DMS114 treated with DMSO at 0.1 percent for 48 hours (cell line): Measurements from ENCODE around the gene TAF1.
"Not testable (repeated sequence)": the region's sequence is repeated elsewhere in the genome, so short reads cannot be mapped to it uniquely, and the experiment has no call there.

ENCODE experiments used
- DNase-seq: peaks from one replicate; lab custom pipeline; 2025; ENCODE audit not compliant: unreplicated experiment; lab: John Stamatoyannopoulos, UW

The TAF1 gene

GRCh38 chrX:71420686-71421085, 54.5 kb downstream of the TAF1 start:
- DNase-seq, result no peak

GRCh38 chrX:71432733-71433132, 66.6 kb downstream of the TAF1 start:
- DNase-seq, result no peak

GRCh38 chrX:71438750-71439149, 72.6 kb downstream of the TAF1 start:
- DNase-seq, result no peak

GRCh38 chrX:71439420-71439819, 73.3 kb downstream of the TAF1 start:
- DNase-seq, result no peak

GRCh38 chrX:71439896-71440295, 73.7 kb downstream of the TAF1 start:
- no peak for DNase-seq

- no peak for DNase-seq
Measured at GRCh38 chrX:71440401-71440800, 74.2 kb downstream of the TAF1 start.

- not testable (repeated sequence) for DNase-seq
Measured at GRCh38 chrX:71441809-71442208, 75.7 kb downstream of the TAF1 start.

GRCh38 chrX:71450433-71451106, 84.4 kb downstream of the TAF1 start:
- no peak for DNase-seq

- not testable (repeated sequence) for DNase-seq
Measured at GRCh38 chrX:71451518-71451917, 85.4 kb downstream of the TAF1 start.

GRCh38 chrX:71453056-71453455, 86.9 kb downstream of the TAF1 start:
- no peak for DNase-seq

GRCh38 chrX:71454222-71454621, 88.1 kb downstream of the TAF1 start:
- DNase-seq, result no peak

- no peak for DNase-seq
Measured at GRCh38 chrX:71458866-71459265, 92.7 kb downstream of the TAF1 start.

- no peak for DNase-seq
Measured at GRCh38 chrX:71464968-71465367, 98.8 kb downstream of the TAF1 start.

- DNase-seq, result no peak
Measured at GRCh38 chrX:71466979-71467523, 100.9 kb downstream of the TAF1 start.

- DNase-seq, result no peak
Measured at GRCh38 chrX:71475785-71476540, 109.8 kb downstream of the TAF1 start.

- DNase-seq, result no peak
Measured at GRCh38 chrX:71482228-71482958, 116.2 kb downstream of the TAF1 start.

GRCh38 chrX:71487814-71488213, 121.7 kb downstream of the TAF1 start:
- no peak for DNase-seq

- DNase-seq, result no peak
Measured at GRCh38 chrX:71489540-71489939, 123.4 kb downstream of the TAF1 start.

- DNase-seq, result peak; percentile 32
Measured at GRCh38 chrX:71492231-71493065, 126.3 kb downstream of the TAF1 start.

GRCh38 chrX:71493111-71493613, 127.0 kb downstream of the TAF1 start:
- no peak for DNase-seq

GRCh38 chrX:71495979-71496378, 129.8 kb downstream of the TAF1 start:
- not testable (repeated sequence) for DNase-seq
